K562 (cell line): Measurements from ENCODE around the gene OR51B2. TPM values are rescaled to one million over a fixed set of nuclear protein-coding genes. Genes with fewer than 3 reads are reported as not detected.

ENCODE experiments used
- BCL6 ChIP-seq: fragments of 250-450 bp; sonication (Bioruptor Pico); IDR thresholded peaks from 2 replicates; pipeline ENCODE4 v1.4.0; 2020
- CBFA2T3 ChIP-seq: fragments of 450-650 bp; IDR thresholded peaks from 2 replicates; pipeline ENCODE4 v1.6.1; 2017
- CHCHD3 ChIP-seq: fragments of 250-450 bp; sonication (Bioruptor Pico); IDR thresholded peaks from 2 replicates; pipeline ENCODE4 v2.1.2; 2022; ENCODE audit warnings: mild to moderate bottlenecking
- CREM ChIP-seq: IDR thresholded peaks from 2 replicates; pipeline ENCODE4 v1.6.1; 2014; ENCODE audit warnings: antibody characterized with exemption, low read depth
- MEF2A ChIP-seq: IDR thresholded peaks from 2 replicates; pipeline ENCODE4 v1.6.1; 2011; ENCODE audit warnings: low read depth, mild to moderate bottlenecking, low read length, moderate library complexity; ENCODE audit not compliant: control insufficient read depth
- NCOR1 ChIP-seq: fragments of 450-650 bp; IDR thresholded peaks from 2 replicates; pipeline ENCODE4 v1.6.1; 2016; ENCODE audit warnings: mild to moderate bottlenecking, moderate library complexity
- RCOR1 ChIP-seq, 2 experiments: IDR thresholded peaks; 2 replicates each; pipeline ENCODE4 v1.6.1; 2012; ENCODE audit warnings: low read depth in 2 of 2, low read length in 2 of 2, borderline replicate concordance in 1 of 2, improper control_type of control experiment in 1 of 2
- SMARCE1 ChIP-seq: fragments of 450-650 bp; IDR thresholded peaks from 2 replicates; pipeline ENCODE4 v1.7.1; 2016; ENCODE audit warnings: mild to moderate bottlenecking
- SOX6 ChIP-seq: fragments of 450-650 bp; IDR thresholded peaks from 2 replicates; pipeline ENCODE4 v1.6.1; 2014; ENCODE audit warnings: mild to moderate bottlenecking
- SPI1 ChIP-seq: IDR thresholded peaks from 2 replicates; pipeline ENCODE4 v1.6.1; 2011; ENCODE audit warnings: low read depth, low read length, control low read depth, borderline replicate concordance
- TAL1 ChIP-seq: fragments of 450-650 bp; IDR thresholded peaks from 2 replicates; pipeline ENCODE4 v1.6.1; 2016; ENCODE audit warnings: mild to moderate bottlenecking
- TBL1XR1 ChIP-seq, 2 experiments: IDR thresholded peaks; 2 replicates each; pipeline ENCODE4 v1.6.1; 2012; ENCODE audit warnings: improper control_type of control experiment in 2 of 2, low read length in 2 of 2, mild to moderate bottlenecking in 1 of 2
- TEAD4 ChIP-seq, 2 experiments: sonication (generic) in 1 of 2; formaldehyde crosslinking in 1 of 2; IDR thresholded peaks; 2 replicates each; pipeline versions ENCODE4 v1.6.1 to v1.8.0; 2012 to 2022; ENCODE audit warnings: borderline replicate concordance in 1 of 2, inconsistent platforms in 1 of 2, low read length in 1 of 2, mild to moderate bottlenecking in 1 of 2, missing genetic modification reagents in 1 of 2
- ZNF121 ChIP-seq: sonication (generic); formaldehyde crosslinking; conservative IDR thresholded peaks from 2 replicates; pipeline ENCODE4 v1.8.0; 2022; ENCODE audit warnings: missing genetic modification reagents
- ZNF518B ChIP-seq: fragments of 250-450 bp; sonication (Bioruptor Pico); IDR thresholded peaks from 2 replicates; pipeline ENCODE4 v1.5.0; 2021; ENCODE audit warnings: mild to moderate bottlenecking, moderate library complexity
- polyA plus RNA-seq, 8 experiments: library from polyadenylated mRNA; depleted of rRNA in 4 of 8; stranded (reverse) in 5 of 8; unstranded in 3 of 8; fragments of >200 nt; fragmentation: Nextera tagmentation in 2 of 8; fragmentation: Illumina TruSeq in 1 of 8; extraction: Ambion mirVana in 2 of 8; extraction: Trizol in 1 of 8; gene quantifications; 2 replicates each; pipeline versions ENCODE4 v1.2.1 to v1.2.3, GENCODE V29; 2011 to 2014; ENCODE audit warnings: inconsistent platforms in 1 of 8, missing spikeins in 1 of 8
- total RNA-seq, 7 experiments: library from RNA; depleted of rRNA in 6 of 7; stranded (reverse); fragments of >200 nt in 6 of 7; fragmentation: Illumina TruSeq in 2 of 7; extraction: Trizol in 2 of 7; gene quantifications; 2 replicates each; pipeline versions ENCODE4 v1.2.1 to v1.2.3, GENCODE V29; 2011 to 2021; ENCODE audit warnings: low replicate concordance in 1 of 7
- TF ChIP-seq, protein P1 (sequence below): fragments of 200-600 bp; sonication (generic); IDR thresholded peaks from one replicate; pipeline ENCODE4 v1.6.1; 2012; ENCODE audit warnings: mild to moderate bottlenecking, low read depth, low read length, inconsistent platforms

The OR51B2 gene
- total and polyA plus RNA-seq, 9 of the 15 experiments (the other 6 are each of a cell fraction or from before 2014, with no cell fraction given) = 0.38 to 6.6 (median 4.0) TPM

- TF ChIP-seq, protein P1, sequence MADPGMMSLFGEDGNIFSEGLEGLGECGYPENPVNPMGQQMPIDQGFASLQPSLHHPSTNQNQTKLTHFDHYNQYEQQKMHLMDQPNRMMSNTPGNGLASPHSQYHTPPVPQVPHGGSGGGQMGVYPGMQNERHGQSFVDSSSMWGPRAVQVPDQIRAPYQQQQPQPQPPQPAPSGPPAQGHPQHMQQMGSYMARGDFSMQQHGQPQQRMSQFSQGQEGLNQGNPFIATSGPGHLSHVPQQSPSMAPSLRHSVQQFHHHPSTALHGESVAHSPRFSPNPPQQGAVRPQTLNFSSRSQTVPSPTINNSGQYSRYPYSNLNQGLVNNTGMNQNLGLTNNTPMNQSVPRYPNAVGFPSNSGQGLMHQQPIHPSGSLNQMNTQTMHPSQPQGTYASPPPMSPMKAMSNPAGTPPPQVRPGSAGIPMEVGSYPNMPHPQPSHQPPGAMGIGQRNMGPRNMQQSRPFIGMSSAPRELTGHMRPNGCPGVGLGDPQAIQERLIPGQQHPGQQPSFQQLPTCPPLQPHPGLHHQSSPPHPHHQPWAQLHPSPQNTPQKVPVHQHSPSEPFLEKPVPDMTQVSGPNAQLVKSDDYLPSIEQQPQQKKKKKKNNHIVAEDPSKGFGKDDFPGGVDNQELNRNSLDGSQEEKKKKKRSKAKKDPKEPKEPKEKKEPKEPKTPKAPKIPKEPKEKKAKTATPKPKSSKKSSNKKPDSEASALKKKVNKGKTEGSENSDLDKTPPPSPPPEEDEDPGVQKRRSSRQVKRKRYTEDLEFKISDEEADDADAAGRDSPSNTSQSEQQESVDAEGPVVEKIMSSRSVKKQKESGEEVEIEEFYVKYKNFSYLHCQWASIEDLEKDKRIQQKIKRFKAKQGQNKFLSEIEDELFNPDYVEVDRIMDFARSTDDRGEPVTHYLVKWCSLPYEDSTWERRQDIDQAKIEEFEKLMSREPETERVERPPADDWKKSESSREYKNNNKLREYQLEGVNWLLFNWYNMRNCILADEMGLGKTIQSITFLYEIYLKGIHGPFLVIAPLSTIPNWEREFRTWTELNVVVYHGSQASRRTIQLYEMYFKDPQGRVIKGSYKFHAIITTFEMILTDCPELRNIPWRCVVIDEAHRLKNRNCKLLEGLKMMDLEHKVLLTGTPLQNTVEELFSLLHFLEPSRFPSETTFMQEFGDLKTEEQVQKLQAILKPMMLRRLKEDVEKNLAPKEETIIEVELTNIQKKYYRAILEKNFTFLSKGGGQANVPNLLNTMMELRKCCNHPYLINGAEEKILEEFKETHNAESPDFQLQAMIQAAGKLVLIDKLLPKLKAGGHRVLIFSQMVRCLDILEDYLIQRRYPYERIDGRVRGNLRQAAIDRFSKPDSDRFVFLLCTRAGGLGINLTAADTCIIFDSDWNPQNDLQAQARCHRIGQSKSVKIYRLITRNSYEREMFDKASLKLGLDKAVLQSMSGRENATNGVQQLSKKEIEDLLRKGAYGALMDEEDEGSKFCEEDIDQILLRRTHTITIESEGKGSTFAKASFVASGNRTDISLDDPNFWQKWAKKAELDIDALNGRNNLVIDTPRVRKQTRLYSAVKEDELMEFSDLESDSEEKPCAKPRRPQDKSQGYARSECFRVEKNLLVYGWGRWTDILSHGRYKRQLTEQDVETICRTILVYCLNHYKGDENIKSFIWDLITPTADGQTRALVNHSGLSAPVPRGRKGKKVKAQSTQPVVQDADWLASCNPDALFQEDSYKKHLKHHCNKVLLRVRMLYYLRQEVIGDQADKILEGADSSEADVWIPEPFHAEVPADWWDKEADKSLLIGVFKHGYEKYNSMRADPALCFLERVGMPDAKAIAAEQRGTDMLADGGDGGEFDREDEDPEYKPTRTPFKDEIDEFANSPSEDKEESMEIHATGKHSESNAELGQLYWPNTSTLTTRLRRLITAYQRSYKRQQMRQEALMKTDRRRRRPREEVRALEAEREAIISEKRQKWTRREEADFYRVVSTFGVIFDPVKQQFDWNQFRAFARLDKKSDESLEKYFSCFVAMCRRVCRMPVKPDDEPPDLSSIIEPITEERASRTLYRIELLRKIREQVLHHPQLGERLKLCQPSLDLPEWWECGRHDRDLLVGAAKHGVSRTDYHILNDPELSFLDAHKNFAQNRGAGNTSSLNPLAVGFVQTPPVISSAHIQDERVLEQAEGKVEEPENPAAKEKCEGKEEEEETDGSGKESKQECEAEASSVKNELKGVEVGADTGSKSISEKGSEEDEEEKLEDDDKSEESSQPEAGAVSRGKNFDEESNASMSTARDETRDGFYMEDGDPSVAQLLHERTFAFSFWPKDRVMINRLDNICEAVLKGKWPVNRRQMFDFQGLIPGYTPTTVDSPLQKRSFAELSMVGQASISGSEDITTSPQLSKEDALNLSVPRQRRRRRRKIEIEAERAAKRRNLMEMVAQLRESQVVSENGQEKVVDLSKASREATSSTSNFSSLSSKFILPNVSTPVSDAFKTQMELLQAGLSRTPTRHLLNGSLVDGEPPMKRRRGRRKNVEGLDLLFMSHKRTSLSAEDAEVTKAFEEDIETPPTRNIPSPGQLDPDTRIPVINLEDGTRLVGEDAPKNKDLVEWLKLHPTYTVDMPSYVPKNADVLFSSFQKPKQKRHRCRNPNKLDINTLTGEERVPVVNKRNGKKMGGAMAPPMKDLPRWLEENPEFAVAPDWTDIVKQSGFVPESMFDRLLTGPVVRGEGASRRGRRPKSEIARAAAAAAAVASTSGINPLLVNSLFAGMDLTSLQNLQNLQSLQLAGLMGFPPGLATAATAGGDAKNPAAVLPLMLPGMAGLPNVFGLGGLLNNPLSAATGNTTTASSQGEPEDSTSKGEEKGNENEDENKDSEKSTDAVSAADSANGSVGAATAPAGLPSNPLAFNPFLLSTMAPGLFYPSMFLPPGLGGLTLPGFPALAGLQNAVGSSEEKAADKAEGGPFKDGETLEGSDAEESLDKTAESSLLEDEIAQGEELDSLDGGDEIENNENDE = no peak
- TF ChIP-seq TAL1 (peak; percentile 41), SMARCE1 (0 out of 2 replicates have a peak, but pooled peaks have one; percentile 25), SPI1 (no peak), ZNF121 (CRISPR knock-in tag) (no peak), CBFA2T3 (peak; percentile 77), RCOR1 (IDR thresholded peaks at IDR 0.05; ENCODE audit: borderline replicate concordance in 1 of 2, low read depth in 2 of 2, low read length in 2 of 2) (peak in 1 of 2 experiments; percentile 32; a peak in 1 of 4 replicates), CREM (no peak), SOX6 (peak; percentile 66), ZNF518B (CRISPR knock-in tag) (no peak), CHCHD3 (CRISPR knock-in tag) (no peak), MEF2A (peak; percentile 24; the same call in 1 of the 2 replicates), TBL1XR1 (IDR thresholded peaks at IDR 0.05; ENCODE audit: low read length in 2 of 2) (0 out of 4 replicates have a peak, but pooled peaks of 1 of the 2 experiments have one; percentile 32), BCL6 (CRISPR knock-in tag) (no peak), NCOR1 (peak; percentile 63), TEAD4 (IDR thresholded peaks at IDR 0.05; ENCODE audit: low read length) (peak; percentile 69), TEAD4 (CRISPR knock-in tag; IDR thresholded peaks at IDR 0.05; ENCODE audit: borderline replicate concordance) (no peak)
Measured at GRCh38 chr11:5335170-5335569, 11.1 kb upstream of the OR51B2 start (continued).
